HG03460 (cell line): ENCODE results near the gene PRODH2.

Experiments used
- ATAC-seq: cut with Tn5 transposase; IDR thresholded peaks from one replicate; pipeline ENCODE4 v1.9.1; 2021; ENCODE audit not compliant: unreplicated experiment

The PRODH2 gene

GRCh38 chr19:35812220-35813042 lies at the start of gene PRODH2:
Gene PRODH2 (minus strand): TSS chr19:35812845. CDS start chr19:35812805, 40 bp downstream.
- no peak for ATAC-seq

- no peak for ATAC-seq
Observed at GRCh38 chr19:35861640-35862160, 49.1 kb upstream of the PRODH2 start.

GRCh38 chr19:35860818-35861639 lies 48.4 kb upstream of the PRODH2 start:
- no peak for ATAC-seq

GRCh38 chr19:35860436-35860817 lies 47.8 kb upstream of the PRODH2 start:
- no peak for ATAC-seq

GRCh38 chr19:35859414-35859813 lies 46.8 kb upstream of the PRODH2 start:
- ATAC-seq, result no peak

GRCh38 chr19:35858311-35858710 lies 45.7 kb upstream of the PRODH2 start:
- no peak for ATAC-seq

GRCh38 chr19:35856546-35857149 lies 44.0 kb upstream of the PRODH2 start, which contains the start of gene KIRREL2:
Gene KIRREL2 (plus strand): TSS chr19:35856911. CDS start chr19:35857120, 209 bp downstream.
- no peak for ATAC-seq

GRCh38 chr19:35853038-35853756 lies 40.6 kb upstream of the PRODH2 start:
- ATAC-seq, result no peak

GRCh38 chr19:35852029-35852780 lies 39.6 kb upstream of the PRODH2 start, which contains the start of gene NPHS1:
Gene NPHS1 (minus strand): TSS chr19:35852504. CDS start chr19:35851837, 667 bp downstream.
- ATAC-seq, result no peak

GRCh38 chr19:35851213-35852028 lies 38.8 kb upstream of the PRODH2 start:
- ATAC-seq, result no peak

GRCh38 chr19:35848919-35849505 lies 36.4 kb upstream of the PRODH2 start:
- ATAC-seq, result no peak

- no peak for ATAC-seq
Observed at GRCh38 chr19:35848486-35848885, 35.8 kb upstream of the PRODH2 start.

- no peak for ATAC-seq
Observed at GRCh38 chr19:35847911-35848310, 35.3 kb upstream of the PRODH2 start.

- no peak for ATAC-seq
Observed at GRCh38 chr19:35846038-35846668, 33.5 kb upstream of the PRODH2 start.

GRCh38 chr19:35845215-35846037 lies 32.8 kb upstream of the PRODH2 start:
- no peak for ATAC-seq

GRCh38 chr19:35844482-35845214 lies 32.0 kb upstream of the PRODH2 start:
- no peak for ATAC-seq
